NB4 (cell line): ENCODE data around the gene STAC.

Experiments
- CTCF ChIP-seq: IDR thresholded peaks from one replicate; pipeline ENCODE4 v1.5.1; 2012; ENCODE audit warnings: low read depth, low read length
- POLR2A ChIP-seq: IDR thresholded peaks from 2 replicates; pipeline ENCODE4 v1.6.1; 2011; ENCODE audit warnings: mild to moderate bottlenecking; ENCODE audit not compliant: insufficient read length; ENCODE audit errors: extremely low read depth

- no peak for TF ChIP-seq CTCF
- no peak for TF ChIP-seq POLR2A
Observed at GRCh38 chr3:36494461-36495109, 114.3 kb downstream of the STAC start.
